Measurements from ENCODE around the gene XPO6.

The XPO6 gene

GRCh38 chr16:28140788-28141618 is 70.8 kb downstream of the XPO6 start:
- Histone ChIP-seq H3K9me3 (no peaks in the 10 kb centered on the region), H3K27me3 (no peaks in the 10 kb centered on the region), H3K4me3 (ENCODE audit: low read depth, low read length) (no peak overlapping the region), H3K36me3 (peaks cover 69% of the 10 kb centered on the region), H3K4me1 (no peaks in the 10 kb centered on the region)
- no peak for TF ChIP-seq CTCF (IDR thresholded peaks at IDR 0.05; ENCODE audit: low read depth, low read length)
- no peak for DNase-seq

DNA sequence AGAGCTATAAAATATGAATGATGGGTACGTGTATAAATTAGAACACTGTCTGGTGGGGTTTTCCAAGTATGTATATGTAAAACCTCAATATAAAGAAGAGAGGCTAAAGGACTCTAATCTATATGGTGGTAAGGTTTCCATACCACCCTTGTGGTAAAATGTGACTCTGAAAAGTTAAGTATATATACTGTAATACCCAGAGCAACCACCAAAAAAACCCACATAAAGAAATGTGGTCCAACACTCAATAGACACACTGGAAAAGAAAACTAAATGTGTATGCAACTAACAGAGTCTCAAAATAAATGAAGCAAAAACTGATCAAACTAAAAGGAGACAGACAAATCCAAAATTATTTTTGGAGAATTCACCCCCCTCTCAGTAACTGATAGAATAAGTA is 72.2 kb downstream of the XPO6 start:
- H3K4me1 ChIP-seq = no peaks in the 10 kb centered on the region
- TF ChIP-seq CTCF (IDR thresholded peaks at IDR 0.05; ENCODE audit: low read depth, low read length) = no peak
- H3K4me3 ChIP-seq (ENCODE audit: low read depth, low read length) = no peak overlapping the region
- no peaks in the 10 kb centered on the region for H3K27me3 ChIP-seq
- H3K9me3 ChIP-seq = no peaks in the 10 kb centered on the region
- DNase-seq = no peak
- H3K36me3 ChIP-seq = peaks cover 72% of the 10 kb centered on the region

- DNase-seq = no peak
- Histone ChIP-seq H3K9me3 (no peaks in the 10 kb centered on the region), H3K36me3 (peaks cover 76% of the 10 kb centered on the region), H3K4me3 (ENCODE audit: low read depth, low read length) (no peak overlapping the region), H3K4me1 (no peaks in the 10 kb centered on the region), H3K27me3 (no peaks in the 10 kb centered on the region)
- no peak for TF ChIP-seq CTCF (IDR thresholded peaks at IDR 0.05; ENCODE audit: low read depth, low read length)
Measured at GRCh38 chr16:28136751-28137434, 74.9 kb downstream of the XPO6 start.

DNA sequence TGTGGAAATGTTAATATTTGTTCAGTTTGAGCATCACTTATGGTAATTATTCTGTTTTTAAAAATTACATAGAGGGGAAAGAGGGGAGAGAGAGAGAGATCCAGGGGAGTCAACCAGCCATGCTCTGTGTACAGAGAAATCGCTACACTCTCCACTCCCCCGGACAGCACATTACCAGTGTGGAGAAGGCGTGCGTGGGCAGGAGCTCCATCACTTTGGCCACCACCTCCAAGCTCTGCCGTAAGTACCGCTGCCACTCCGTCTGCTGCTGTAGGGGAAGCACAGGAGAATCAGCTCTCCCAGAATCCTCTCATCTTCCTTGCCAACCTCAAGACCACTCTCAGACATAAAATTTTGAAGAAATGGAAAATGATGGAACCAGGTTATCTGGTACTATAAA is 78.1 kb downstream of the XPO6 start:
- no peak for DNase-seq
- H3K36me3 ChIP-seq = peaks cover 84% of the 10 kb centered on the region
- H3K27me3 ChIP-seq = no peaks in the 10 kb centered on the region
- H3K4me3 ChIP-seq (ENCODE audit: low read depth, low read length) = no peak overlapping the region
- no peaks in the 10 kb centered on the region for H3K4me1 ChIP-seq
- no peak for TF ChIP-seq CTCF (IDR thresholded peaks at IDR 0.05; ENCODE audit: low read depth, low read length)
- H3K9me3 ChIP-seq = no peaks in the 10 kb centered on the region

GRCh38 chr16:28131743-28132393 is 79.9 kb downstream of the XPO6 start:
- TF ChIP-seq CTCF (IDR thresholded peaks at IDR 0.05; ENCODE audit: low read depth, low read length) = no peak
- no peak for DNase-seq
- Histone ChIP-seq H3K9me3 (no peaks in the 10 kb centered on the region), H3K4me3 (ENCODE audit: low read depth, low read length) (no peak overlapping the region), H3K27me3 (no peaks in the 10 kb centered on the region), H3K4me1 (no peaks in the 10 kb centered on the region), H3K36me3 (peaks cover 96% of the 10 kb centered on the region)
